Activated T-helper 1 cell treated with anti-CD3 and anti-CD28 coated beads, Interleukin-12 subunit alpha, Interleukin-12 subunit beta, Interleukin-2, Interleukin-4 antibody, amounts not matched to agents 30 ng/mL and 10 ng/mL and 1 ng/mL, durations not matched to agents 14 hours and 24 hours and 36 hours (primary cell): ENCODE data around the gene MZF1. TPM values are rescaled to one million over a fixed set of nuclear protein-coding genes. Genes with fewer than 3 reads are reported as not detected.
"Not testable (repeated sequence)": the region's sequence is repeated elsewhere in the genome, so short reads cannot be mapped to it uniquely, and the experiment has no call there.

Source experiments
- DNase-seq: peaks from one replicate; pipeline ENCODE4 v3.0.0; 2021; ENCODE audit warnings: low spot score
- H3K27ac Mint-ChIP-seq: one replicate; pipeline ENCODE4 v1.8.0; 2021; ENCODE audit warnings: mild to moderate bottlenecking, mixed read lengths
- H3K27me3 Mint-ChIP-seq: one replicate; pipeline ENCODE4 v1.8.0; 2022; ENCODE audit warnings: mild to moderate bottlenecking, moderate library complexity, mixed read lengths; ENCODE audit not compliant: insufficient read depth
- H3K36me3 Mint-ChIP-seq: one replicate; pipeline ENCODE4 v1.8.0; 2021; ENCODE audit warnings: low read depth, mixed read lengths
- H3K4me1 Mint-ChIP-seq: one replicate; pipeline ENCODE4 v1.8.0; 2021; ENCODE audit warnings: low read depth, mixed read lengths
- H3K4me3 Mint-ChIP-seq: one replicate; pipeline ENCODE4 v1.8.0; 2021; ENCODE audit warnings: mild to moderate bottlenecking, moderate library complexity, mixed read lengths
- H3K9me3 Mint-ChIP-seq: one replicate; pipeline ENCODE4 v1.8.0; 2021; ENCODE audit warnings: mixed read lengths
- intact Hi-C: fragments of 100-400 bp; cut with micrococcal nuclease; formaldehyde crosslinking; loops from one replicate; pipeline ENCODE4 v1.15.1; 2024
- total RNA-seq: library from RNA; stranded (reverse); gene quantifications from 2 replicates; pipeline ENCODE4 v1.2.3, GENCODE V29; 2022

The MZF1 gene
- total RNA-seq, 1 donor from 2014 or later = 21.6 TPM

DNA sequence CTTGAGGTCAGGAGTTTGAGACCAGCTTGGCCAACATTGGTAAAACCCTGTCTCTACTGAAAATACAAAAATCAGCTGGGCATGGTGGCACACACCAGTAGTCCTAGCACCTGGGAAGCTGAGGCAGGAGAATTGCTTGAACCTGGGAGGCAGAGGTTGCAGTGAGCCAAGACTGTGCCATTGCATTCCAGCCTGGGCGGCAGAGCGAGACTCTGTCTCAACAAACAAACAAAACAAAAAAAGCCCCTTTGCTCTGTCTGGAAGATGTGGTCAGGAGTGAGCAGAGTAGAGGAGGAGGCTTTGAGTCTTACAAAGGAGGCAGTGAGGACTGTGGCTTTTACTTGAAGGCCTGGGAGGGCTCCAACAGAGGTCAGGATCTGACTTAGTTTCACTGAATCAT, 4.4 kb upstream of the MZF1 start:
- H3K4me3 Mint-ChIP-seq = peak overlapping the region; percentile 15
- H3K27me3 Mint-ChIP-seq, H3K36me3 Mint-ChIP-seq, DNase-seq, H3K9me3 Mint-ChIP-seq, intact Hi-C loops: not testable (repeated sequence)
- H3K4me1 Mint-ChIP-seq = peaks cover 49% of the 10 kb centered on the region
- H3K27ac Mint-ChIP-seq = peak overlapping the region; percentile 61

DNA sequence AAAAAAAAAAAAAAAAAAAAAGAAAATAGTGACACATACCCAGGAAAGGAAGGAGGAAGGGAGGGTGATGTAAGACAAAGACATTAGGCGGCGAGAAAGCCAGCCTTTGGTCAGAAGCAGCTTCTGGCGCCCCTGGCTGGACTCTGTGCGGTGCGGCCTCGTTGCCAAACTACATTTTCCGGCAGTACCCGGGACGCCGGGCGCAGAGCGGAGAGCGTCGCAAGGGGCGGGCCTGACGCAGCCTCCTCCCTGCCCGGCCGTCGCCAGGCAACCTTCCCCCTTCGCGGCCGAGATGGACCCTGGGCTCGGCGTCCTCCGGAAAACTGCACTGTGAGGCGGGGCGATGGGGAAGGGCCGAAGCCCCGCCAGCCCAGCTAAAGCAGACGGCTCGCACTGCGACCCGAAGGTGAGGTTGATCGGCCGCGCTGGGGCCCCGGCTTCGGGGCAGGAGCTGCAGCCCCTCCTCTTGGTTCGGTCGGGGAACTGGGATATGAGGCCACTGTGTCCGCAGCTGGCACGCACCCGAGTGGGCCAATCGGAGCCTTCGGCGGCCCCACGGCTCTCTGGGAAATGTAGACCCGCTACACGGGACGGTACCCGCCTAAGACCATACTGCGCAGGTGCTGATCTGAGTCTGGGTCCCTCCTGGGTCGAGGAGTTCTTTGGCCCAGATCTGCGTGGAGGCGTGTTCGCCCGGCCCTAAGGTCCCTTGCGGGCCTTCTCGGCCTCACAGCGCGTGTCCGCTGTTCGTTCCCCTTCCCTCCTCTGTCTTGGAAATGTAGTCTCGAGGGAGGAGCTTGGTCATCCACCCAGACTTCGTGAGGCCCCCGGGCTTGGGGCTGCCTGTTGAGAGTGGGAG, 2.3 kb upstream of the MZF1 start:
- H3K27me3 Mint-ChIP-seq = no peaks in the 10 kb centered on the region

DNA sequence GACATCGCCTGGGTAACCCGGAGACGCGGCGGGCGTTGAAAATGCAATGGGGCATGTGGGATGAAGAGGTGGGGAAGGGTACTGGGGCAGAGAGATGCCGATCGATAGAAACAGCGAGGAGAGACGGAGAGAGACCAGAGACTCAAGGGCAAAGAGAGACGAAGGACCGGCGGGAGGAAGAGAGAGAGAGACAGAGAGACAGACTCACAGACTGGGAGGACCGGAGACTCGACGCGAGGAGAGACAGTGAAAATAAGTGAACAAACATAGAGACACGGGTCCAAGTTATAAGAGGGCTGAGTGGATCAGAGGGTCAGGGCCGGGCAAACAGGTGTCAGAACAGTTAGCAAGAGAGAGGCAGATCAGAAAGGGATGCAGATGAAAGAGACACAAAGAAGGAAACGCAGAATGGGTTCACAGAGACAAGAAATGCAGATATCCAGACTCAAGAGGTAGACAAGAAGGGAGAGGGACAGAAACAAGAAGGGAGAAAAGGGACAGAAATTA, 576 bp upstream of the MZF1 start:
- intact Hi-C loops = loop anchor here (1.0 kb wide), 10 partner anchors 8 to 192 kb away; partner anchors contain the start of genes CHMP2A, TRIM28, ZBTB45 and ZNF132
- Mint-ChIP-seq H3K27ac (peak overlapping the region; percentile 99), H3K4me1 (peaks cover 41% of the 10 kb centered on the region), H3K27me3 (no peaks in the 10 kb centered on the region), H3K4me3 (peak overlapping the region; percentile 95), H3K9me3 (no peaks in the 10 kb centered on the region), H3K36me3 (peaks cover 8% of the 10 kb centered on the region)
- no peak for DNase-seq

More for the DNA sequence above, 2.3 kb upstream of the MZF1 start:
- Mint-ChIP-seq H3K27ac (peak overlapping the region; percentile 99), H3K9me3 (no peaks in the 10 kb centered on the region), H3K4me1 (peaks cover 51% of the 10 kb centered on the region), H3K4me3 (peak overlapping the region; percentile 95), H3K36me3 (peaks cover 9% of the 10 kb centered on the region)
- intact Hi-C loops = loop anchor here (1.0 kb wide), 1 partner anchor 99 kb away; the partner anchor contains the start of gene ZNF446
- peak; percentile 77 for DNase-seq

DNA sequence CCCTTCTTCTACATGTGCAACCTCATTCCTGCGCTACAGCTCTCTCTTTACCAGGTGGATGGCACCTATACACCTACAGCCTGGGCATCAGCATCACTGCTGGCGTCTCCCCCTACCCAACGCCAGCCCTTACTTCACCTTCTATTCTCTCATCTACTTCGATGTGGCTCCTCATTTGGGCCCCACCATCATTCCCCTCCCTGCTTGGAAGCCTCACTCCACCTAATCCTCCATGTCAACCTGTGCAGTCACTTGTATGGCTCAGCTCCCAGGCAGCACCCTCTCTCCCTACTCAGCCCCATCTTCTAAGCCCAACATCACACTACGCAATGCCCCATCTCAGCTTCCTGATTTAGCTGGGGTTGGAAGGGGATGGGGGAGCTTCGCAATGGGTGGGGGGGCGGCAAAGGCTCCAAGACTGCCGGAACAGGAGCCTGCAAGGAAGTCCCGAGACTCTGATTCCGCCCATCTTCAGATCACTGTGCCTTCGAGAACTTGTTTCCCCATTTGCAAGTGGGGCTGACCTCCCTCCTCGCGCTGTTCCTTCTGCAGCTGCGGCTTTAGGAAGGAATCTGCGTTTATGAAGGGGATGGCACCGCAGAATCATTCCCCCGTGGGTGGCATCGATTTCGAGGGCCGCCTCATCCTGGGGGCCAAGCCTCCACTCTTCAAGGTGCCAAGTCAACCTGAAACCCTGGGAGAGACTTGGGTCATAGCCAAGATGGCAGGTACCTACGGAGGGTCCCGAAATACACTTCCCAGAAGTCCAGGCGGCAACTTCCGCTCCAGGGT, 913 bp downstream of the MZF1 start:
- H3K27ac Mint-ChIP-seq = peak overlapping the region; percentile 99
- H3K4me1 Mint-ChIP-seq = peaks cover 36% of the 10 kb centered on the region
- peaks cover 13% of the 10 kb centered on the region for H3K36me3 Mint-ChIP-seq
- no peaks in the 10 kb centered on the region for H3K27me3 Mint-ChIP-seq
- H3K4me3 Mint-ChIP-seq = peak overlapping the region; percentile 95
- no peaks in the 10 kb centered on the region for H3K9me3 Mint-ChIP-seq
- no peak for DNase-seq
- intact Hi-C loops = loop anchor here (1.0 kb wide), 2 partner anchors 9 to 267 kb away; partner anchors contain the start of gene ERVK3-1

DNA sequence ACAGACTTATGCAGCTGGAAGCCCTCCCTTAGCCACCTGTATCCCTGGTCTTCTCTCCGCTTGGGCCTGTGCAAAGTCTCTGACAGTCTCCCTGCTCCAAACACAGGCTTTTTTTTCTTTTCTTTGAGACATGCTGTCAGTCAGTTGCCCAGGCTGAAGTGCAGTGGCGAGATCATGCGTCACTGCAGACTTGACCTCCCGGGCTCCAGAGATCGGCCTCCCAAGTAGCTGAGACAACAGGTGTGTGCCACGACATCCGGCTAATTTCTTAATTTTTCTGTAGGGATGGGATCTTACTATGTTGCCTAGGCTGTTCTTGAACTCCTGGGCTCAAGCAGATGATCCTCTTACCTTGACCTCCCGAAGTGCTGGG, 1.6 kb downstream of the MZF1 start:
- Mint-ChIP-seq H3K27me3 (no peaks in the 10 kb centered on the region), H3K27ac (no peak overlapping the region), H3K4me1 (peaks cover 37% of the 10 kb centered on the region), H3K4me3 (peak overlapping the region; percentile 95), H3K9me3 (no peaks in the 10 kb centered on the region), H3K36me3 (peaks cover 13% of the 10 kb centered on the region)
- DNase-seq = no peak
- intact Hi-C loops = no loop called here

DNA sequence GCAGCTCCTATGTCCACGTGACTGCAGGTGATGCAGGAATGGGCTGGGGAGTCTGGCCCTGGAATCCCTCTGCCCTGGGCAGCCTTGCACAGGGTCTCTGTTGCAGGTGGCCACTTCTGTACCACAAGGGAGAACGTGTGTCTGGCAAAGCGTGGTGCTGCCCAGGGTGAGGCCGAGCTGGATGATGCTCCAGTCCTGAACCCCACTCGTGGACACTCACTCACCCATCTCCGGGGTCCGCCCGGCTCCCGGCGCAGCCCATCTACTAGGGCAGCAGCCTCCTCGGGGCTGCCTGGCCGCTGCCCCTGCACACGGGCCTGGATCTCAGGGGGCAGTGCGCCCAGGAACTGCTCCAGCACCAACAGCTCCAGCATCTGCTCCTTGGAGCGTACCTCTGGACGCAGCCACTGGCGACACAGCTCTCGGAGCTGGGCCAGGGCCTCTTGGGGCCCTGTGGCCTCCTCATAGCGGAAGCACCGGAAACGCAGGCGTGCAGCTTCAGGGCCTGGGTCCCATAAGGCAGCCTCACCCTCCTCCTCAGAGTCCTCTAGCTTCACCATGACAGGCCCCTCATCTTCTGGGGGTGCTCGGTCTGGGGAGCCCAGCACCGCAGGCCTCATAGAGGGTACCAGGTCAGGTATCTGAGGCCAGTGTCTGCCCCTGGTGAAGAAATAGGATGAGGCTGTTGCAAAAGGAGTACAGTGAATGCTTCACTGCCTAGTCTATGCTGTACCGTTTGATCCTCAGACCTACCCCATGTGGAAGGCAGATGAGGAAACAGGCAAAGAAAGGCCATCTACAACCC, 2.2 kb downstream of the MZF1 start:
- Mint-ChIP-seq H3K36me3 (peaks cover 13% of the 10 kb centered on the region), H3K9me3 (no peaks in the 10 kb centered on the region), H3K27me3 (no peaks in the 10 kb centered on the region), H3K4me1 (peaks cover 40% of the 10 kb centered on the region), H3K4me3 (no peak overlapping the region), H3K27ac (no peak overlapping the region)
- DNase-seq = no peak
- intact Hi-C loops = no loop called here

DNA sequence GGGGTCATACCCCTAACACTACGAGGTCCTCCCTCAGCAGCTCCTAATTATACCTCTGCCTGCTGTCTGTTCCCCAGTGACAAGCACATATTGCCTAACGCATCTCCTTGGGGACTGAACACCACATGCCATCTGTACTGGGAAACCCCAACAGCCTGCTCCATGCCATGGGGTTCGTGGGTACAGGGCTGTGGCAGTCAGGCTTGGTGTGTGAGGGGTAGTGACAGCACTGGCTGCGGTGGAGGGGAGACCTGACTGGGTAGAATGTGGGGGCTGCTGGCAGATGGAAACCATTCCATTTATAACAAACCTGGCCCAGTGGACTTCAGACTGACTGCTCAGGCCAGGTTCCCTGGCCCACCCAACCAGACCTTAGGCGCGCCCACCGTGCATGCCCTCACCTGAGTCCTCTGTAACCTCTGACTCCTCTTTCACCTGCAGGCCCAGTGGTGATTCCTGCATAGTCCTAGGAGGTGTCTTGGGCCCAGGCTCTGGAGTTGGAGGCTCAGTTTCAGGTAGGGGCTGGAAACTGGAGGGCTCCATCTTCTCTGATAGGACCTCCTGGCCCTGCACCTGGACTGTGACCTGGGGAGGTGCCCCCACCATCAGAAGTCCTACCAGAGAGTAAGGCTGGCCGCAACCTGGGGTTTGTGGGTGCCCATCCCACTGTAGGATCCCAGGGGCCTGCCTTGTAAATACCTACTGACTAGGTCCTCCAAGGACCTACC, 3.0 kb downstream of the MZF1 start:
- DNase-seq = no peak
- Mint-ChIP-seq H3K27me3 (no peaks in the 10 kb centered on the region), H3K4me1 (peaks cover 36% of the 10 kb centered on the region), H3K27ac (no peak overlapping the region), H3K36me3 (peaks cover 13% of the 10 kb centered on the region), H3K4me3 (no peak overlapping the region), H3K9me3 (no peaks in the 10 kb centered on the region)
- intact Hi-C loops = no loop called here

DNA sequence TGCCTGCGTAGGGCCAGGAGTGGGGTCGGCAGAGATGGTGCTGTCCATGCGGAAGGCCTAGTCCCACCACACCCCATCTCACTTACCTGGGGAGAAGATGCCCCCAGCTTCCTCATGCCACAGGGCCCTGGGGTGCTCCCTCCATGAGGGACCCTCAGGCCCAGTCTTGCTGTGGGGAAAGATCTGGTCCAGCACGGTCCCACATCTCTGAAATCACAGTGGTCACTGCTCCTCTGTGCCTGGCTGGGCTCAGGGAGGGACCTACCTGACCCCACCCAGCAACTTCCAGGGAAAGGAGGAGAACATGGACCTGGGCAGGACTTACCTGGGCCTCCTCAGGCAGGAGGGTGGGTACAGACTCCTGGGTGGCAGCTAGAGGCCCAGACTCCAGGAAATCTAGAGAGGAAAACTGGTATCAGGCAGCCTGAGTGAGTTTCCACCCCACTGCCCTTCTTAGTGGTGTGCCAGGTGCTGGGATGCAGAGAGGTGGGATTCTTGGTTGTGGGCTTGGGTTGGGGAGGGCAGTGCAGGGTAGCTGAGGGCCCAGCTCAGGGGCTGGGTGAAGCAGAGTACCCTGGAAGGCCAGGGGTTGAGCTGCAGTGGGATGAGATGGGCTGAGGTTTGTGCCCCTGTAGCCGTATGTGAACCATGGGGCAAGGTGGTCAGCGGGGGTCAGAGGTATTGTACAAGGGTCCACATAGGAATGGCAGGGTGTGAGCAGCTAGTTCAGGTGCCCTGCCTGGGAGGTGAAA, 3.8 kb downstream of the MZF1 start:
- intact Hi-C loops = no loop called here
- no peak for DNase-seq
- no peaks in the 10 kb centered on the region for H3K9me3 Mint-ChIP-seq
- H3K36me3 Mint-ChIP-seq = peaks cover 13% of the 10 kb centered on the region
- H3K4me3 Mint-ChIP-seq = no peak overlapping the region
- H3K4me1 Mint-ChIP-seq = peaks cover 40% of the 10 kb centered on the region
- H3K27ac Mint-ChIP-seq = no peak overlapping the region
- H3K27me3 Mint-ChIP-seq = no peaks in the 10 kb centered on the region

DNA sequence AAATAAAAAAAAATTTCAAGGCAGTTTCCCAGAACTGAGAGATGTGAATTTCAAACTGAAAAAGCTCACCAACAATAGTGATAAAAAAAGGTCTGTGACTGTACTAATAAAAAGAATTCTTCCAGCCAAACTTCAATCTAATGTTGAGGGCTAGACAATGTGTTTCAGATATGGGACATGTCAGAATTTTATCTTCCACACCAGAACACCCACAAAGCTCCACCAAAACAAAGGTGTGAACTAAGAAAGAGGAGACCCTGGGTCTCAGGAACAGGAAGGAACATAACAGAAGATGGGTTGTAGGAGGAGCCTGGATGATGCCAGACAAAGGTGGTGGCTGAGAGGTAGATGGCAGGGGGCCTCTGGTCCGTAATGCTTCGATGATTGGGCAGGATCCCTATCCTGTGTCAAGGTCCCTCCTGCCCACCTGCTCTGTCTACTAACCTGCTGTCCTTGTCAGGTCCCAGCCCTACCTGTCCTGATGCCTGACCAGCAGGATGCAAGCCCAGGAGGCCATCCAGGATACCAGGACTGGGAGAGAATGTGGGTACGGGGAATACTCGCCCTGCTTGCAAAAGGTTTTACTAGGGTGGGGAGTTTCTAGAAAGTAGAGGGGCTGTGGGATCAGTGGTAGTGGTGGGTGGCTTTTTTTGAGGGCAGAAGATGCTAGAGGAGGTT, 4.5 kb downstream of the MZF1 start:
- peaks cover 41% of the 10 kb centered on the region for H3K4me1 Mint-ChIP-seq
- H3K27me3 Mint-ChIP-seq = no peaks in the 10 kb centered on the region
- no peaks in the 10 kb centered on the region for H3K9me3 Mint-ChIP-seq
- no peak for DNase-seq
- no peak overlapping the region for H3K4me3 Mint-ChIP-seq
- H3K27ac Mint-ChIP-seq = peak overlapping the region; percentile 49
- H3K36me3 Mint-ChIP-seq = peaks cover 14% of the 10 kb centered on the region
- intact Hi-C loops = no loop called here

DNA sequence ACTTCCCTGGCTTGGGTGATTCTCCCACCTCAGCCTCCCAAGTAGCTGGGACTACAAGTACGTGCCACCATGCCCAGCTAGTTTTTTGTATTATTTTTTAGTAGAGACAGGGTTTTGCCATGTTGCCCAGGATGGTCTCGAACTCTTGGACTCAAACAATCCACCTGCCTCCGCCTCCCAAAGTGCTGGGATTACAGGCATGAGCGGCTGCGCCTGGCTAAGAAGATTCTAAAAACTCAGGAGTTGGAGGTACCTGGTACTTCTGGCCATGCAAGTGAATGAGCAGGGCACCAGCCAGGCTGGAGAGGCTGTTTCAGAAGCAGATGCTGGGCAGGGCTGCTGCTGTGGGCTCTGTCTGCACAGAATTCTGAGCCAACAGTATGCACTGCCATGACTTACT, 6.1 kb downstream of the MZF1 start:
- Mint-ChIP-seq H3K9me3 (no peaks in the 10 kb centered on the region), H3K36me3 (peaks cover 13% of the 10 kb centered on the region), H3K27ac (no peak overlapping the region), H3K4me3 (no peak overlapping the region), H3K4me1 (peaks cover 39% of the 10 kb centered on the region), H3K27me3 (no peaks in the 10 kb centered on the region)
- no peak for DNase-seq
- intact Hi-C loops = no loop called here

DNA sequence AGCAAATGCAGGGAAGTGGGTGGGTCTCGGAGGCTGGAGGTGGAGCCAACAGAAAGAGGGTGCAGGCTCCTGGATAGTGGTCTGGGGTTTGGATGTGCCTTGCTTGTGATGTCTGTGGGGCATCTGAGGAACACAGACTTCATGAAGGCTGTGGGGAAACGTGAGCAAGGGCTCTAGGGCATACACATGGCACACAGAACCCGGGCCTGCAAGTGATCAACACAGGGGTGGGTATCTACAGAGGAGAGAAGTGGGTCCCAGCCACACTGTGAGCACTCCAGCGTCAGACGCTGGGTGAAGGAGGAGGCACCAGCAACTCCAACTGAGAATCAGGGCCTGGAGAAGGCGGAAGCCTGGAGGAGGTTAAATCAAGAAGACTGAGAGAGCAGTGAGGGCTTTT, 9.3 kb downstream of the MZF1 start:
- DNase-seq = no peak
- Mint-ChIP-seq H3K27me3 (no peaks in the 10 kb centered on the region), H3K4me3 (peak overlapping the region; percentile 86), H3K9me3 (no peaks in the 10 kb centered on the region), H3K27ac (peak overlapping the region; percentile 24), H3K4me1 (peaks cover 55% of the 10 kb centered on the region), H3K36me3 (peaks cover 14% of the 10 kb centered on the region)
- intact Hi-C loops = loop anchor here (1.0 kb wide), 1 partner anchor 8 kb away; no protein-coding TSS in a partner anchor
